Nephron (organoid): ENCODE results near the gene CSNK1D.
"Not testable (repeated sequence)": the region's sequence is repeated elsewhere in the genome, so short reads cannot be mapped to it uniquely, and the experiment has no call there.

Experiments used
- H3K27ac Mint-ChIP-seq, 3 experiments: 2 replicates each; pipeline ENCODE4 v1.8.0; 2020; ENCODE audit warnings: mixed read lengths in 3 of 3, mild to moderate bottlenecking in 2 of 3, moderate library complexity in 1 of 3
- H3K27me3 Mint-ChIP-seq: 2 replicates; pipeline ENCODE4 v1.8.0; 2021; ENCODE audit warnings: low read depth, mild to moderate bottlenecking, moderate library complexity, mixed read lengths
- H3K36me3 Mint-ChIP-seq: 2 replicates; pipeline ENCODE4 v1.8.0; 2020; ENCODE audit warnings: low read depth, mixed read lengths
- H3K4me1 Mint-ChIP-seq: 2 replicates; pipeline ENCODE4 v1.8.0; 2020; ENCODE audit warnings: mixed read lengths
- H3K4me3 Mint-ChIP-seq, 3 experiments: 2 replicates each; pipeline ENCODE4 v1.8.0; 2020; ENCODE audit warnings: mild to moderate bottlenecking in 3 of 3, mixed read lengths in 3 of 3, moderate library complexity in 2 of 3
- H3K9me3 Mint-ChIP-seq: 2 replicates; pipeline ENCODE4 v1.8.0; 2020; ENCODE audit warnings: mixed read lengths
- TF ChIP-seq, protein P1 (sequence below), 3 experiments: fragments of 200-600 bp; sonication (generic); IDR thresholded peaks; one replicate each; pipeline ENCODE4 v1.5.0; 2021; ENCODE audit warnings: antibody characterized with exemption in 3 of 3; ENCODE audit not compliant: unreplicated experiment in 3 of 3

Gene CSNK1D

DNA sequence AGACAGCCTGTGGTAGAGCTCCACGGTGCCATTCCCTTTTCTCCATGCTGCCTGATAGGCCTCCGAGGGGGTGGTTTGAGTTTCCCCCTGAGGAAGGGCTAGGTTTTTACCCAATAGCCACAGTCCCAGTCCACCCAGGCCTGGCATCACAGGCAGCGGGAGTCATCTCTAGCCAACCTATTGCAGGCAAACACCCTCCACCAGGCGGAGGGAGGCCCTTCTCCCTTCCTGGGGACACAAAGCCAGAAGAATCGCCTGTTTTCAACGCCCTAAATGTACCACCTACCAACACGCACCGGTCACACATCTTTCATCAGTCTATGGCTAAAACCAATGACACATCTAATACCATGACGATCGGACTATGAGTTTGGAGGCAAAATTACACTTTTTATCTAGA, 7.4 kb downstream of the CSNK1D start:
- H3K4me3 Mint-ChIP-seq, result no peak overlapping the region
- TF ChIP-seq, protein P1, sequence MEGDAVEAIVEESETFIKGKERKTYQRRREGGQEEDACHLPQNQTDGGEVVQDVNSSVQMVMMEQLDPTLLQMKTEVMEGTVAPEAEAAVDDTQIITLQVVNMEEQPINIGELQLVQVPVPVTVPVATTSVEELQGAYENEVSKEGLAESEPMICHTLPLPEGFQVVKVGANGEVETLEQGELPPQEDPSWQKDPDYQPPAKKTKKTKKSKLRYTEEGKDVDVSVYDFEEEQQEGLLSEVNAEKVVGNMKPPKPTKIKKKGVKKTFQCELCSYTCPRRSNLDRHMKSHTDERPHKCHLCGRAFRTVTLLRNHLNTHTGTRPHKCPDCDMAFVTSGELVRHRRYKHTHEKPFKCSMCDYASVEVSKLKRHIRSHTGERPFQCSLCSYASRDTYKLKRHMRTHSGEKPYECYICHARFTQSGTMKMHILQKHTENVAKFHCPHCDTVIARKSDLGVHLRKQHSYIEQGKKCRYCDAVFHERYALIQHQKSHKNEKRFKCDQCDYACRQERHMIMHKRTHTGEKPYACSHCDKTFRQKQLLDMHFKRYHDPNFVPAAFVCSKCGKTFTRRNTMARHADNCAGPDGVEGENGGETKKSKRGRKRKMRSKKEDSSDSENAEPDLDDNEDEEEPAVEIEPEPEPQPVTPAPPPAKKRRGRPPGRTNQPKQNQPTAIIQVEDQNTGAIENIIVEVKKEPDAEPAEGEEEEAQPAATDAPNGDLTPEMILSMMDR (IDR thresholded peaks at IDR 0.05; ENCODE audit: unreplicated experiment in 3 of 3), result no peak
- peaks cover 41% of the 10 kb centered on the region for H3K4me1 Mint-ChIP-seq
- H3K36me3 Mint-ChIP-seq, result peaks cover 79% of the 10 kb centered on the region
- peak overlapping the region in 1 of 3 experiments; percentile 58 for H3K27ac Mint-ChIP-seq
- no peaks in the 10 kb centered on the region for H3K9me3 Mint-ChIP-seq
- no peaks in the 10 kb centered on the region for H3K27me3 Mint-ChIP-seq

DNA sequence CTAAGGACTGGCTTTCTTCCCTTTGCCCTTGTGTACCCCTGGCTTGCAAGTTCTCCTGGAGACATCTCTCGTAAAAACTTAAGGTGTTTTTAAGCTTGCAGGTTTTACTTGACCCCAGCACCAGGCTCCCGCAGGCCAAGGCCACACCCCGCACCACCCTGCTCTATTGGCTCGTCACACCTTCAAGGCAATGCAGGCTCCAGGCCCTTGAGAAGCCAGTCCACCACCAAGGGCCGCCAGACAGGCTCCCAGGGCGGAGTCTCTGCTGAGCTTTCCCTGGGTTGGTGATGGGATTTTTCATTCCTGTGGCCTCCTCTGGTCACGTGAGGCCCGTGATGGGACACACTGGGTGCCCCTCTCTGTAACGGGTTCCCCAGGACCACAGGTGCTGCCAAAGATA, 9.9 kb downstream of the CSNK1D start:
- Mint-ChIP-seq H3K36me3 (peaks cover 85% of the 10 kb centered on the region), H3K4me3 (no peak overlapping the region), H3K4me1 (peaks cover 23% of the 10 kb centered on the region), H3K27ac (no peak overlapping the region), H3K9me3 (no peaks in the 10 kb centered on the region), H3K27me3 (no peaks in the 10 kb centered on the region)
- TF ChIP-seq, protein P1 (IDR thresholded peaks at IDR 0.05; ENCODE audit: unreplicated experiment in 3 of 3), result no peak

DNA sequence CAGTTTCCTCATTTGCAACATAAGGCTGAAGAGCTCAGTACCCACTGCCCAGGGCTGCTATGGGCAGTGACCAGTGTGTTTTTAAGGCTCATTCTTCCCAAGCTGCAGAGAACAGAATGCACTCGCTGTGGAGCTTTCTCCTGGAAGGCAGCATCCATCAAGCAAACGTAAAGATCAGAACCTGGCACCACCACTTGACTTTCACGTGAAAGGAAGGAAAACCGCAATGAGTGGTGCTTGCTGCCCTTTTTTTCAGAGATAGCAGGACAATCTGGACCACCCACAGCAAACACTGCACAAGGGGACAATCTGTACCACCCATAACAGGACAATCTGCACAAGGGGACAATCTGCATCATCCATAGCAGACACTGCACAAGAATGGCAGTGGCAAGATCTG, 11.2 kb downstream of the CSNK1D start:
- Mint-ChIP-seq H3K27me3 (no peaks in the 10 kb centered on the region), H3K9me3 (no peaks in the 10 kb centered on the region), H3K27ac (no peak overlapping the region), H3K4me3 (no peak overlapping the region), H3K4me1 (peaks cover 10% of the 10 kb centered on the region), H3K36me3 (peaks cover 89% of the 10 kb centered on the region)
- TF ChIP-seq, protein P1 (IDR thresholded peaks at IDR 0.05; ENCODE audit: unreplicated experiment in 3 of 3), result no peak

DNA sequence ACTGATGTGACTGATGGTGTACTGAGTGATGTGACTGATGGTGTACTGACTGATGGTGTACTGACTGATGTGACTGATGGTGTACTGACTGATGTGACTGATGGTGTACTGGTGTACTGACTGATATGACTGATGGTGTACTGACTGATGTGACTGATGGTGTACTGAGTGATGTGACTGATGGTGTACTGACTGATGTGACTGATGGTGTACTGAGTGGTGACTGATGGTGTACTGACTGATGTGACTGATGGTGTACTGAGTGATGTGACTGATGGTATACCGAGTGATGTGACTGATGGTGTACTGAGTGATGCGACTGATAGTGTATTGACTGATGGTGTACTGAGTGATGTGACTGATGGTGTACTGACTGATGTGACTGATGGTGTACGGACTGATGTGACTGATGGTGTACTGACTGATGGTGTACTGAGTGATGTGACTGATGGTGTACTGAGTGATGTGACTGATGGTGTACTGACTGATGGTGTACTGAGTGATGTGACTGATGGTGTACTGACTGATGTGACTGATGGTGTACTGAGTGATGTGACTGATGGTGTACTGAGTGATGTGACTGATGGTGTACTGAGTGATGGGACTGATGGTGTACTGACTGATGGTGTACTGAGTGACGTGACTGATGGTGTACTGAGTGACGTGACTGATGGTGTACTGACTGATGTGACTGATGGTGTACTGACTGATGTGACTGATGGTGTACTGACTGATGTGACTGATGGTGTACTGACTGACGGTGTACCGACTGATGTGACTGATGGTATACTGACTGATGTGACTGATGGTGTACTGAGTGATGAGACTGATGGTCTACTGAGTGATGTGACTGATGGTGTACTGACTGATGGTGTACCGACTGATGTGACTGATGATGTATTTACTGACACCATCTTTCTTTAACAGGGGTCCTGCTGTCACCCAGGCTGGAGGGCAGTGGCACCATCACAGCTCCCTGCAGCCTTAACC, 13.2 kb downstream of the CSNK1D start:
- H3K36me3 Mint-ChIP-seq, result peaks cover 92% of the 10 kb centered on the region
- H3K4me1 Mint-ChIP-seq, H3K9me3 Mint-ChIP-seq, H3K27ac Mint-ChIP-seq, H3K27me3 Mint-ChIP-seq, H3K4me3 Mint-ChIP-seq: not testable (repeated sequence)

DNA sequence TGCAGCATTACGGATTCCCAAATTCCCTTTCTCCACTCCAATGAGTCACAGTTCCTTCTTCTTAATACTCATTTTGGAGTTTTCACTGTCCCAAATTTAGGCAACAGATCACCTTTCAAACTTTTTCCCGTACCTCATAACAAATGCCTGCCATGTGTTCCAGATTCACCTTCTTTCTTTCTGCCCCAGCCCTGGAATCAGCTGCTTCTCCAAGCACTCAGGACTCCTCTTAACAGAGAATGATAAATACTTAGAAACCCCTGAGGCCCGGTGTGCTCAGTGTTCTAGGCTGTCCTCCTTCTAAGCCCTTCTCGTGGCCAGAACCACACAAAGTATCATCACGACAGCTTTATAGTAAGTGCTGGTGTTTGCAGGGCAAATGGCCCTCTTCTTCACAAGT, 14.9 kb downstream of the CSNK1D start:
- TF ChIP-seq, protein P1 (IDR thresholded peaks at IDR 0.05; ENCODE audit: unreplicated experiment in 3 of 3), result no peak
- Mint-ChIP-seq H3K36me3 (peaks cover 79% of the 10 kb centered on the region), H3K9me3 (no peaks in the 10 kb centered on the region), H3K4me1 (no peaks in the 10 kb centered on the region), H3K4me3 (no peak overlapping the region), H3K27ac (no peak overlapping the region), H3K27me3 (no peaks in the 10 kb centered on the region)

DNA sequence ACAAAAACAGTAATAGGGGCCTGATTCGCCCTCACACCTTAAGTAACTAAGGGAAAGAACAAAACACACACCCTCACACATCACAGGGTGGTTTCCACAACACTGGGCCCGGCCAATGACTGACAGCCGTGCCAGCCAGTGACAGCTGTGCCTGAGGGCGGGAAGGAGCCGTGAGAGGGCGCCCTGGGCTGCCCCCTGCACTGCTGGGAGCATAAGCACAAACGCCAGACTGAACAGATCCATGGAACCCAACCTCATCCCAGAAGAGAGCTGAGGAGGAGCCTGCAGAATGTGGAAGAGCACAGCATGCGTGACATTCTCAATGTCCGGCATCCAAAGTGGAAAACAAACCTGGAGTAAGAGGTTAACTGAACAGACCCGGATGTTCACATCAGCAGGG, 16.0 kb downstream of the CSNK1D start:
- H3K36me3 Mint-ChIP-seq, result peaks cover 82% of the 10 kb centered on the region
- H3K27me3 Mint-ChIP-seq, result no peaks in the 10 kb centered on the region
- H3K27ac Mint-ChIP-seq, result peak overlapping the region in 1 of 3 experiments; percentile 25
- H3K9me3 Mint-ChIP-seq, result no peaks in the 10 kb centered on the region
- TF ChIP-seq, protein P1 (IDR thresholded peaks at IDR 0.05; ENCODE audit: unreplicated experiment in 3 of 3), result no peak
- no peaks in the 10 kb centered on the region for H3K4me1 Mint-ChIP-seq
- no peak overlapping the region for H3K4me3 Mint-ChIP-seq
